Measurements from ENCODE around the gene TRIM43.
"Not testable (repeated sequence)": the region's sequence is repeated elsewhere in the genome, so short reads cannot be mapped to it uniquely, and the experiment has no call there.

Gene TRIM43

GRCh38 chr2:95591701-95592100 is at the start of gene TRIM43:
Gene TRIM43 (plus strand): TSS chr2:95592001. CDS start chr2:95594024, 2,023 bp downstream.
- DNase-seq, result not testable (repeated sequence)

- DNase-seq, result no peak
Observed at GRCh38 chr2:95551055-95551568, 40.7 kb upstream of the TRIM43 start.

- DNase-seq, result no peak
Observed at GRCh38 chr2:95552911-95553310, 38.9 kb upstream of the TRIM43 start.

- DNase-seq, result no peak
Observed at GRCh38 chr2:95569170-95569569, 22.6 kb upstream of the TRIM43 start.

GRCh38 chr2:95573866-95574265 is 17.9 kb upstream of the TRIM43 start:
- no peak for DNase-seq

GRCh38 chr2:95574506-95574905 is 17.3 kb upstream of the TRIM43 start:
- DNase-seq, result no peak

- no peak for DNase-seq
Observed at GRCh38 chr2:95575857-95576256, 15.9 kb upstream of the TRIM43 start.

GRCh38 chr2:95578539-95578938 is 13.3 kb upstream of the TRIM43 start:
- DNase-seq, result no peak

- not testable (repeated sequence) for DNase-seq
Observed at GRCh38 chr2:95583545-95583944, 8.3 kb upstream of the TRIM43 start.

- DNase-seq, result not testable (repeated sequence)
Observed at GRCh38 chr2:95584321-95584720, 7.5 kb upstream of the TRIM43 start.

GRCh38 chr2:95589777-95590536 is 1.8 kb upstream of the TRIM43 start:
- DNase-seq, result not testable (repeated sequence)

- not testable (repeated sequence) for DNase-seq
Observed at GRCh38 chr2:95592973-95593372, 1.2 kb downstream of the TRIM43 start.

- not testable (repeated sequence) for DNase-seq
Observed at GRCh38 chr2:95595012-95595411, 3.2 kb downstream of the TRIM43 start.

- DNase-seq, result not testable (repeated sequence)
Observed at GRCh38 chr2:95601301-95601700, 9.5 kb downstream of the TRIM43 start.

- DNase-seq, result not testable (repeated sequence)
Observed at GRCh38 chr2:95602146-95602545, 10.3 kb downstream of the TRIM43 start.

- not testable (repeated sequence) for DNase-seq
Observed at GRCh38 chr2:95608356-95608755, 16.6 kb downstream of the TRIM43 start.

GRCh38 chr2:95609764-95610163 is 18.0 kb downstream of the TRIM43 start:
- not testable (repeated sequence) for DNase-seq

GRCh38 chr2:95613048-95613447 is 21.2 kb downstream of the TRIM43 start:
- DNase-seq, result not testable (repeated sequence)

- not testable (repeated sequence) for DNase-seq
Observed at GRCh38 chr2:95622728-95623127, 30.9 kb downstream of the TRIM43 start.

- not testable (repeated sequence) for DNase-seq
Observed at GRCh38 chr2:95630987-95631386, 39.2 kb downstream of the TRIM43 start.

GRCh38 chr2:95633626-95634259 is 41.9 kb downstream of the TRIM43 start:
- DNase-seq, result not testable (repeated sequence)

- not testable (repeated sequence) for DNase-seq
Observed at GRCh38 chr2:95640515-95641288, 48.9 kb downstream of the TRIM43 start.

GRCh38 chr2:95641289-95641575 is 49.4 kb downstream of the TRIM43 start:
- DNase-seq, result not testable (repeated sequence)

Data from stimulated activated CD4-positive, alpha-beta T cell treated with anti-CD3 and anti-CD28 coated beads, Interleukin-12 subunit alpha, Interleukin-12 subunit beta, amount 100 ng/mL, for 4 hours (primary cell).